H1 (cell line): Measurements from ENCODE around the gene RGS17. TPM values are rescaled to one million over a fixed set of nuclear protein-coding genes. Genes with fewer than 3 reads are reported as not detected.

Source experiments
- CTCF ChIA-PET: fragments of 300-600 bp; sonication (Branson Sonifier 250); formaldehyde crosslinking; loops from one replicate; lab custom pipeline; 2021; ENCODE audit not compliant: partially characterized antibody; lab: Charles Lee
- POLR2A ChIA-PET: fragments of 300-600 bp; sonication (Branson Sonifier 250); formaldehyde crosslinking; loops from one replicate; lab custom pipeline; 2021; ENCODE audit warnings: inconsistent platforms; ENCODE audit not compliant: partially characterized antibody; lab: Charles Lee
- DNase-seq, 2 experiments: peaks; one replicate each; pipeline versions ENCODE4 v3.0.0 to v3.0.0-alpha.2; 2010 to 2022; ENCODE audit warnings: low spot score in 2 of 2, low read depth in 1 of 2, mixed read lengths in 1 of 2
- FAIRE-seq: peaks from 2 replicates; lab custom pipeline; 2011; peaks lifted over from hg19 to GRCh38; lab: Jason Lieb, UNC
- H2AFZ ChIP-seq: 2 replicates; pipeline ENCODE4 v1.8.1; 2012; ENCODE audit warnings: low read length, inconsistent platforms
- H2AK5ac ChIP-seq: 2 replicates; pipeline ENCODE4 v1.6.1; 2013; ENCODE audit warnings: low read depth, low read length
- H2BK120ac ChIP-seq: replicated peaks from 2 replicates; pipeline ENCODE3; 2013; ENCODE audit warnings: low read depth, low read length, inconsistent platforms
- H2BK12ac ChIP-seq: 2 replicates; pipeline ENCODE4 v1.6.1; 2013; ENCODE audit warnings: low read depth, low read length
- H2BK15ac ChIP-seq: 2 replicates; pipeline ENCODE4 v1.6.1; 2013; ENCODE audit warnings: low read length
- H2BK20ac ChIP-seq: 2 replicates; pipeline ENCODE4 v1.6.1; 2013; ENCODE audit warnings: low read length
- H2BK5ac ChIP-seq: 2 replicates; pipeline ENCODE4 v1.6.1; 2013; ENCODE audit warnings: low read depth, low read length
- H3K14ac ChIP-seq: 2 replicates; pipeline ENCODE4 v1.6.1; 2013; ENCODE audit warnings: inconsistent platforms; ENCODE audit not compliant: insufficient read length
- H3K18ac ChIP-seq: 2 replicates; pipeline ENCODE4 v1.6.1; 2013; ENCODE audit warnings: low read length; ENCODE audit errors: extremely low read depth
- H3K23ac ChIP-seq: 2 replicates; pipeline ENCODE4 v1.6.1; 2013; ENCODE audit warnings: inconsistent platforms; ENCODE audit not compliant: insufficient read length
- H3K23me2 ChIP-seq: 2 replicates; pipeline ENCODE4 v1.6.1; 2013; ENCODE audit warnings: low read depth, low read length
- H3K27ac ChIP-seq: 2 replicates; pipeline ENCODE4 v1.6.1; 2011; ENCODE audit warnings: low read depth, low read length, inconsistent platforms
- H3K27me3 ChIP-seq, 4 experiments: replicated peaks in 1 of 4; 1 replicate in 1 of 4; 2 replicates in 3 of 4; pipeline versions ENCODE4 v1.6.1 to v1.8.1; 2011 to 2013; ENCODE audit warnings: low read length in 3 of 4, mild to moderate bottlenecking in 3 of 4, inconsistent platforms in 2 of 4, mixed read lengths in 2 of 4, moderate library complexity in 1 of 4; ENCODE audit not compliant: control insufficient read depth in 3 of 4, insufficient read depth in 3 of 4; ENCODE audit errors: extremely low read depth in 1 of 4
- H3K36me3 ChIP-seq, 4 experiments: 2 replicates each; pipeline versions ENCODE4 v1.6.1 to v1.8.1; 2011 to 2013; ENCODE audit warnings: mild to moderate bottlenecking in 4 of 4, low read length in 3 of 4, moderate library complexity in 2 of 4, control low read depth in 1 of 4, inconsistent platforms in 1 of 4; ENCODE audit not compliant: insufficient read depth in 4 of 4, control insufficient read depth in 2 of 4
- H3K4ac ChIP-seq: replicated peaks from 2 replicates; pipeline ENCODE3; 2013; ENCODE audit warnings: low read length, low read depth, mixed read lengths, inconsistent platforms; ENCODE audit not compliant: insufficient read length
- H3K4me1 ChIP-seq, 4 experiments: replicated peaks in 1 of 4; 1 replicate in 1 of 4; 2 replicates in 3 of 4; pipeline versions ENCODE4 v1.6.1 to v1.8.1; 2011 to 2013; ENCODE audit warnings: low read length in 3 of 4, inconsistent platforms in 2 of 4, mixed read lengths in 1 of 4; ENCODE audit not compliant: insufficient read depth in 4 of 4, control insufficient read depth in 3 of 4
- H3K4me2 ChIP-seq, 2 experiments: 2 replicates each; pipeline versions ENCODE4 v1.6.1 to v1.8.1; 2011 to 2013; ENCODE audit warnings: low read depth in 2 of 2, low read length in 2 of 2, control low read depth in 1 of 2, inconsistent platforms in 1 of 2, mild to moderate bottlenecking in 1 of 2; ENCODE audit not compliant: insufficient read depth in 1 of 2
- H3K4me3 ChIP-seq, 4 experiments: fragments of 200-600, 300-600 bp in 1 of 4; sonication (generic), shearing (Covaris generic), sonication (Bioruptor Twin) in 1 of 4; 2 replicates each; pipeline versions ENCODE4 v1.5.1 to v1.8.1; 2011 to 2016; ENCODE audit warnings: low read length in 4 of 4, low read depth in 3 of 4, control low read depth in 2 of 4, inconsistent platforms in 2 of 4, mild to moderate bottlenecking in 2 of 4, mixed read lengths in 1 of 4, moderate library complexity in 1 of 4; ENCODE audit not compliant: insufficient read depth in 2 of 4; ENCODE audit errors: extremely low read depth in 1 of 4
- H3K56ac ChIP-seq: replicated peaks from 2 replicates; pipeline ENCODE3; 2013; ENCODE audit warnings: low read depth, mild to moderate bottlenecking, mixed read lengths, low read length, inconsistent platforms; ENCODE audit not compliant: insufficient read length
- H3K79me1 ChIP-seq: 2 replicates; pipeline ENCODE4 v1.6.1; 2013; ENCODE audit warnings: low read depth, low read length, control low read depth
- H3K79me2 ChIP-seq, 2 experiments: 2 replicates each; pipeline versions ENCODE4 v1.6.1 to v1.8.1; 2012 to 2013; ENCODE audit warnings: low read length in 2 of 2, mild to moderate bottlenecking in 2 of 2, inconsistent platforms in 1 of 2; ENCODE audit not compliant: insufficient read depth in 2 of 2, control insufficient read depth in 1 of 2
- H3K9ac ChIP-seq, 4 experiments: replicated peaks in 1 of 4; 1 replicate in 1 of 4; 2 replicates in 3 of 4; pipeline versions ENCODE4 v1.6.1 to v1.8.1; 2011 to 2013; ENCODE audit warnings: low read depth in 3 of 4, low read length in 3 of 4, control low read depth in 2 of 4, mild to moderate bottlenecking in 2 of 4, moderate library complexity in 2 of 4, inconsistent platforms in 1 of 4; ENCODE audit errors: extremely low read depth in 1 of 4
- H3K9me3 ChIP-seq, 2 experiments: 2 replicates each; pipeline versions ENCODE4 v1.6.1 to v1.8.1; 2012 to 2013; ENCODE audit warnings: mild to moderate bottlenecking in 2 of 2, moderate library complexity in 2 of 2, control low read depth in 1 of 2, inconsistent platforms in 1 of 2, low read depth in 1 of 2, low read length in 1 of 2, mixed read lengths in 1 of 2; ENCODE audit not compliant: insufficient read depth in 2 of 2
- H4K20me1 ChIP-seq, 2 experiments: replicated peaks in 1 of 2; 2 replicates each; pipeline versions ENCODE3 to v1.8.1; 2011 to 2013; ENCODE audit warnings: inconsistent platforms in 2 of 2, low read length in 2 of 2, mild to moderate bottlenecking in 1 of 2; ENCODE audit not compliant: insufficient read depth in 2 of 2, control insufficient read depth in 1 of 2
- H4K5ac ChIP-seq: 2 replicates; pipeline ENCODE4 v1.6.1; 2013; ENCODE audit warnings: low read length, low read depth, mixed read lengths, inconsistent platforms; ENCODE audit not compliant: insufficient read length
- H4K8ac ChIP-seq: 2 replicates; pipeline ENCODE4 v1.8.0; 2013; ENCODE audit warnings: mild to moderate bottlenecking, moderate library complexity, low read length, inconsistent platforms; ENCODE audit not compliant: insufficient read depth; ENCODE audit errors: extremely low read depth
- H4K91ac ChIP-seq: replicated peaks from 2 replicates; pipeline ENCODE3; 2013; ENCODE audit warnings: low read length, mixed read lengths, inconsistent platforms; ENCODE audit not compliant: insufficient read length
- EZH2 ChIP-seq: fragments of 200-600 bp; sonication (generic); IDR thresholded peaks from 2 replicates; pipeline ENCODE4 v1.7.1; 2012; ENCODE audit warnings: low read depth, mild to moderate bottlenecking, moderate library complexity, low read length, inconsistent platforms; ENCODE audit not compliant: severe bottlenecking
- HDAC2 ChIP-seq, 2 experiments: fragments of 300-600 bp in 1 of 2; sonication (generic) in 1 of 2; IDR thresholded peaks; 2 replicates each; pipeline ENCODE4 v1.6.1; 2011 to 2012; ENCODE audit warnings: low read depth in 2 of 2, low read length in 2 of 2, mild to moderate bottlenecking in 2 of 2, moderate library complexity in 2 of 2, borderline replicate concordance in 1 of 2, inconsistent platforms in 1 of 2
- HDAC6 ChIP-seq: IDR thresholded peaks from one replicate; pipeline ENCODE4 v1.7.1; 2012; ENCODE audit warnings: low read depth, mild to moderate bottlenecking, inconsistent platforms, low read length, moderate library complexity
- KDM4A ChIP-seq: IDR thresholded peaks from one replicate; pipeline ENCODE4 v1.7.1; 2012; ENCODE audit warnings: low read depth, mild to moderate bottlenecking, moderate library complexity, low read length, inconsistent platforms; ENCODE audit not compliant: severe bottlenecking
- MAFK ChIP-seq: IDR thresholded peaks from 2 replicates; pipeline ENCODE4 v1.6.1; 2012; ENCODE audit warnings: low read depth, mild to moderate bottlenecking, improper control_type of control experiment, low read length
- RBBP5 ChIP-seq: IDR thresholded peaks from 2 replicates; pipeline ENCODE4 v1.7.1; 2012; ENCODE audit warnings: low read depth, mild to moderate bottlenecking, inconsistent platforms, low read length, moderate library complexity, borderline replicate concordance
- RNF2 ChIP-seq: fragments of 200-900, 300-1000 bp; sonication (generic); IDR thresholded peaks from 2 replicates; pipeline ENCODE4 v1.7.1; 2016; ENCODE audit warnings: borderline replicate concordance, low read depth, mild to moderate bottlenecking, antibody characterized with exemption, low read length; ENCODE audit not compliant: poor library complexity, severe bottlenecking; ENCODE audit errors: missing control alignments
- SUZ12 ChIP-seq: fragments of 200-600 bp; sonication (generic); IDR thresholded peaks from 2 replicates; pipeline ENCODE4 v1.6.1; 2012; ENCODE audit warnings: mild to moderate bottlenecking, inconsistent platforms, low read length, moderate library complexity, mixed read lengths
- TCF12 ChIP-seq: IDR thresholded peaks from 2 replicates; pipeline ENCODE4 v1.6.1; 2011; ENCODE audit warnings: low read depth, mild to moderate bottlenecking, low read length
- WGBS, 2 experiments: shearing (Covaris generic) in 1 of 2; methylation state at CpG; one replicate each; pipeline versions ENCODE4 v1.1.6 to v1.1.7; 2013 to 2015; ENCODE audit warnings: low lambda C conversion rate in 2 of 2, mixed read lengths in 2 of 2, inconsistent platforms in 1 of 2, low coverage in 1 of 2, missing lambda C conversion rate in 1 of 2; ENCODE audit not compliant: insufficient replicate concordance in 2 of 2, insufficient coverage in 1 of 2, insufficient read length in 1 of 2; ENCODE audit errors: extremely low coverage in 1 of 2, missing lambda C conversion rate in 1 of 2; 5-methylcytosine and 5-hydroxymethylcytosine counted together
- polyA plus RNA-seq, 7 experiments: library from polyadenylated mRNA; depleted of rRNA in 3 of 7; stranded (reverse) in 5 of 7; unstranded in 2 of 7; fragments of >200 nt in 5 of 7; fragments of 200-250 nt in 2 of 7; gene quantifications; 1 replicate in 5 of 7; 2 replicates in 1 of 7; 4 replicates in 1 of 7; pipeline versions ENCODE4 v1.2.1 to v1.2.3, GENCODE V29; 2011 to 2013; ENCODE audit warnings: missing spikeins in 2 of 7, mixed read lengths in 2 of 7
- total RNA-seq: library from RNA; stranded (reverse); fragmentation: NEBNext Ultra II Directional; extraction: Animal tissue kit (Norgen Biotek cat#: 25700); gene quantifications from 2 replicates; pipeline ENCODE4 v1.2.1, GENCODE V29; 2021
- TF ChIP-seq, protein P1 (sequence below): IDR thresholded peaks from 2 replicates; pipeline ENCODE4 v1.6.1; 2012; ENCODE audit warnings: inconsistent platforms

The RGS17 gene
- total and polyA plus RNA-seq, 2 of the 8 experiments (the other 6 are each of a cell fraction or from before 2014, with no cell fraction given), result 2.0 to 12.2 TPM

- CTCF ChIA-PET, result no interaction called here
- Histone ChIP-seq H2BK12ac (no peak overlapping the region), H3K4ac (no peak overlapping the region), H4K5ac (no peak overlapping the region), H2BK15ac (no peak overlapping the region), H3K36me3 (no peaks in the 10 kb centered on the region), H3K79me2 (peaks cover 0 to 10% of the 10 kb centered on the region in 2 experiments; a peak in 2 of 4 replicates), H2AK5ac (no peak overlapping the region), H3K79me1 (no peaks in the 10 kb centered on the region; the same call in 1 of the 2 replicates), H4K8ac (peak overlapping the region; percentile 86), H2BK120ac (no peak overlapping the region), H4K91ac (peak overlapping the region; percentile 19), H4K20me1 (peaks cover 0 to 5% of the 10 kb centered on the region in 2 experiments), H2AFZ (peak overlapping the region; percentile 54), H3K23ac (no peak overlapping the region), H3K18ac (peak overlapping the region; percentile 3), H3K56ac (no peak overlapping the region), H3K4me1 (peaks cover 0 to 5% (median under 1%) of the 10 kb centered on the region in 4 experiments; a peak in 1 of 7 replicates), H3K4me2 (peak overlapping the region; percentile 91 to 97), H3K27ac (no peak overlapping the region), H3K23me2 (peaks cover 12% of the 10 kb centered on the region), H3K9me3 (peaks cover 0 to 3% of the 10 kb centered on the region in 2 experiments; a peak in 1 of 4 replicates), H3K27me3 (peaks cover 0 to 19% (median 8%) of the 10 kb centered on the region in 4 experiments; a peak in 5 of 7 replicates), H2BK5ac (no peak overlapping the region), H3K14ac (no peak overlapping the region), H2BK20ac (no peak overlapping the region), H3K9ac (peak overlapping the region in 3 of 4 experiments; percentile 38 to 44 (median 39); a peak in 4 of 7 replicates), H3K4me3 (peak overlapping the region; percentile 77 to 100 (median 86))
- POLR2A ChIA-PET, result interaction anchor here (1.2 kb wide), 1 partner anchor 71 kb away, joined by 3 read pairs; no protein-coding TSS in a partner anchor
- WGBS, 2 experiments, result 3% methylated on average over 43 of the region's 53 CpGs; no CpG with 5 or more reads in 1 of the 2 experiments
- FAIRE-seq (no peak), DNase-seq (no peak)
- TF ChIP-seq MAFK (no peak), HDAC2 (IDR thresholded peaks at IDR 0.05; ENCODE audit: borderline replicate concordance in 1 of 2, low read depth in 2 of 2, low read length in 2 of 2) (no peak), HDAC6 (no peak), RNF2 (peak; percentile 65), SUZ12 (peak; percentile 53; the same call in 1 of the 2 replicates), TCF12 (no peak), RBBP5 (no peak), EZH2 (peak; percentile 19), KDM4A (no peak)
- TF ChIP-seq, protein P1, sequence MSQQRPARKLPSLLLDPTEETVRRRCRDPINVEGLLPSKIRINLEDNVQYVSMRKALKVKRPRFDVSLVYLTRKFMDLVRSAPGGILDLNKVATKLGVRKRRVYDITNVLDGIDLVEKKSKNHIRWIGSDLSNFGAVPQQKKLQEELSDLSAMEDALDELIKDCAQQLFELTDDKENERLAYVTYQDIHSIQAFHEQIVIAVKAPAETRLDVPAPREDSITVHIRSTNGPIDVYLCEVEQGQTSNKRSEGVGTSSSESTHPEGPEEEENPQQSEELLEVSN, result 0 out of 2 replicates have a peak, but pooled peaks have one; percentile 25
These were observed 1.1 kb downstream of the RGS17 start for GRCh38 chr6:153129873-153130514.
